Hepatocyte (in vitro differentiated cells): ENCODE results near the gene SBF2.

Experiments used
- CTCF ChIP-seq: fragments of 200-600 bp; sonication (generic); IDR thresholded peaks from 2 replicates; pipeline ENCODE4 v1.5.1; 2016; ENCODE audit warnings: antibody characterized with exemption, mild to moderate bottlenecking; ENCODE audit not compliant: poor library complexity
- EZH2phosphoT487 ChIP-seq: fragments of 200-600 bp; sonication (generic); IDR thresholded peaks from one replicate; pipeline ENCODE4 v1.6.1; 2018; ENCODE audit warnings: antibody characterized with exemption, mild to moderate bottlenecking, low read depth, moderate library complexity; ENCODE audit not compliant: unreplicated experiment, severe bottlenecking

GRCh38 chr11:9825895-9826294 lies 468.1 kb downstream of the SBF2 start:
- TF ChIP-seq CTCF = no peak
- TF ChIP-seq EZH2phosphoT487 = no peak
